Measurements from ENCODE around the gene NGLY1. TPM values are rescaled to one million over a fixed set of nuclear protein-coding genes. Genes with fewer than 3 reads are reported as not detected.

The NGLY1 gene
- total RNA-seq, 6 experiments from 2014 or later, result 20.8 to 53.1 (median 21.4) TPM

- H3K9me3 ChIP-seq, result no peaks in the 10 kb centered on the region
- H3K4me1 ChIP-seq, result no peaks in the 10 kb centered on the region
- no peak for TF ChIP-seq POLR2A (IDR thresholded peaks at IDR 0.05)
- TF ChIP-seq CTCF (IDR thresholded peaks at IDR 0.05), result no peak
- intact Hi-C loops (cut with DNase I), result no loop called here
- 62% methylated on average over 4 of the region's 6 CpGs for WGBS (ENCODE audit: insufficient coverage, low coverage, low lambda C conversion rate, missing lambda C conversion rate)
- peaks cover 0 to 26% (median 13%) of the 10 kb centered on the region in 4 donors for H3K36me3 ChIP-seq
- H3K4me3 ChIP-seq, result no peak overlapping the region
- H3K27me3 ChIP-seq, result no peaks in the 10 kb centered on the region
- ATAC-seq (no peak), DNase-seq (no peak)
- no peak overlapping the region for H3K27ac ChIP-seq
Observed at GRCh38 chr3:25749031-25749581, 34.1 kb downstream of the NGLY1 start.

GRCh38 chr3:25748189-25748588 is 35.1 kb downstream of the NGLY1 start:
- ATAC-seq, result no peak

DNA sequence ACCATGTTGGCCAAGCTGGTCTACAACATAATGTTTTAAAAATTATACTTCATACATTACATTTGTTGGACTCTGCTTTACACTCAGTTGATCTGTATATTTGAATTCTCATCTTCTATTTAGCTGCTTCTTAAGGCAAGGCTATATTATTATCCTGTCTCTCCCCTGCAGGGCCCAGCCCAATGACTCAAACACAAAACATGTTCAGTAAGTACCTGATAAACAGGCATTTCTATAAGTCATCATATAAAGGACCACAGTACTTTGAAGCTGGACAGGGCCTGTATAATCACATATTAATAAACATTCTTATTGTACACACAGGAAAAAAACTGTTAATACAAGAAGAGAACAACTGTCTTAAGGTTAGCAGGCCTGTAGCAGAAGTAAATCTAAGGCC is 36.2 kb downstream of the NGLY1 start:
- no peak for TF ChIP-seq POLR2A (IDR thresholded peaks at IDR 0.05)
- no peak for TF ChIP-seq CTCF (IDR thresholded peaks at IDR 0.05)
- Histone ChIP-seq H3K4me3 (no peak overlapping the region), H3K27ac (no peak overlapping the region), H3K27me3 (no peaks in the 10 kb centered on the region), H3K36me3 (peaks cover 0 to 26% (median 13%) of the 10 kb centered on the region in 4 donors), H3K9me3 (no peaks in the 10 kb centered on the region), H3K4me1 (no peaks in the 10 kb centered on the region)
- intact Hi-C loops (cut with DNase I), result no loop called here
- ATAC-seq, result no peak
- no peak for DNase-seq

More at GRCh38 chr3:25748189-25748588, 35.1 kb downstream of the NGLY1 start:
- Histone ChIP-seq H3K4me3 (no peak overlapping the region), H3K9me3 (no peaks in the 10 kb centered on the region), H3K4me1 (no peaks in the 10 kb centered on the region), H3K27me3 (no peaks in the 10 kb centered on the region), H3K27ac (no peak overlapping the region), H3K36me3 (peaks cover 0 to 26% (median 13%) of the 10 kb centered on the region in 4 donors)
- DNase-seq, result no peak
- 94% methylated on average over 3 of the region's 3 CpGs for WGBS (ENCODE audit: insufficient coverage, low coverage, low lambda C conversion rate, missing lambda C conversion rate)
- intact Hi-C loops (cut with DNase I), result no loop called here
- no peak for TF ChIP-seq CTCF (IDR thresholded peaks at IDR 0.05)
- TF ChIP-seq POLR2A (IDR thresholded peaks at IDR 0.05), result no peak

DNA sequence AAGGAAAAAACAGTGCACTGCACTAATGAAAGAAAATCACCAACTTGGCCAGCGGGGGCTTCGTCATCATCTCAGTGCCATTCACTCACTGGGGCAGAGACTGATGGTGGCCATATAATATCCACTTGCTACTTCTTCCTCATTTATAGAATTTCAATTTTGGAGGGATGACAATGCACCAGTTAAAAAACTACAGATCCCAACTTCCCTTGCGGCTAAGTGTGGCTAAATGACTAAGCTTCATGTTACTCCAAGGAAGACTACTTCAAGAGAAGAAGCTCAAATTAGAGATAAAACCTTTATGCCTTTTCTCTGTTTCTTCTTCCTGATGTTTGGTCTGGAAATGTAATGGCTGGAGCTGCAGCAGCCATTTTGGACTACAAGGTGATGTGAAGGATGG is 38.8 kb downstream of the NGLY1 start:
- no peaks in the 10 kb centered on the region for H3K4me1 ChIP-seq
- H3K9me3 ChIP-seq, result no peaks in the 10 kb centered on the region
- DNase-seq (no peak), ATAC-seq (no peak)
- H3K4me3 ChIP-seq, result no peak overlapping the region
- no peaks in the 10 kb centered on the region for H3K27me3 ChIP-seq
- intact Hi-C loops (cut with DNase I), result no loop called here
- no peak overlapping the region for H3K27ac ChIP-seq
- peaks cover 0 to 10% (median 4%) of the 10 kb centered on the region in 4 donors for H3K36me3 ChIP-seq
- TF ChIP-seq POLR2A (IDR thresholded peaks at IDR 0.05), result no peak
- no peak for TF ChIP-seq CTCF (IDR thresholded peaks at IDR 0.05)
- 93% methylated on average over 3 of the region's 3 CpGs for whole genome bisulfite sequencing (ENCODE audit: insufficient coverage, low coverage, low lambda C conversion rate, missing lambda C conversion rate)

DNA sequence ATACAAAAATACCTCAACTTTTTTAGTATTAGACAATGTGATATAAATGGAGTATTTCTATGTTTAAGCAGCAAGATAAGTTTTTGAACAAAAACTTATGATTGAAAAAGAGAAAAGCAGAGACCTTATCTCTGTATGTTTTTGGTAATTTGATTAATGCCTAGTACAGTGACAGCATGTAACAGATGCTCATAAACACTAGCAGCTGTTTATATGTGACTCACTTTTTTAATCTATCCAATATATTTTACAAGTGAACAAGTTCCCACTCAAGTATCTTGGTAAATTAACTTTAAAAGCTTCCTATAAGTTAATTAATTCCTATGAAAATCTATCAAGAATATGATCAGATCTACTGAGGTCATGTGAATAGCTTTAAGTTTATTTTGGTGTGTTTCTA is 55.1 kb downstream of the NGLY1 start:
- Histone ChIP-seq H3K27ac (no peak overlapping the region), H3K4me1 (no peaks in the 10 kb centered on the region), H3K27me3 (no peaks in the 10 kb centered on the region), H3K36me3 (peaks cover 0 to 23% (median 11%) of the 10 kb centered on the region in 4 donors), H3K4me3 (no peak overlapping the region), H3K9me3 (no peaks in the 10 kb centered on the region)
- intact Hi-C loops (cut with DNase I), result no loop called here
- DNase-seq, result no peak
- ATAC-seq, result no peak
- no peak for TF ChIP-seq CTCF (IDR thresholded peaks at IDR 0.05)
